Limb (tissue), 2 donors: Measurements from ENCODE around the gene CCDC102A.

Experiments used
- DNase-seq, 2 donors: peaks; one replicate each; pipeline ENCODE4 v3.0.0-alpha.2; 2016; ENCODE audit errors: extremely low spot score in 2 of 2

CCDC102A gene

DNA sequence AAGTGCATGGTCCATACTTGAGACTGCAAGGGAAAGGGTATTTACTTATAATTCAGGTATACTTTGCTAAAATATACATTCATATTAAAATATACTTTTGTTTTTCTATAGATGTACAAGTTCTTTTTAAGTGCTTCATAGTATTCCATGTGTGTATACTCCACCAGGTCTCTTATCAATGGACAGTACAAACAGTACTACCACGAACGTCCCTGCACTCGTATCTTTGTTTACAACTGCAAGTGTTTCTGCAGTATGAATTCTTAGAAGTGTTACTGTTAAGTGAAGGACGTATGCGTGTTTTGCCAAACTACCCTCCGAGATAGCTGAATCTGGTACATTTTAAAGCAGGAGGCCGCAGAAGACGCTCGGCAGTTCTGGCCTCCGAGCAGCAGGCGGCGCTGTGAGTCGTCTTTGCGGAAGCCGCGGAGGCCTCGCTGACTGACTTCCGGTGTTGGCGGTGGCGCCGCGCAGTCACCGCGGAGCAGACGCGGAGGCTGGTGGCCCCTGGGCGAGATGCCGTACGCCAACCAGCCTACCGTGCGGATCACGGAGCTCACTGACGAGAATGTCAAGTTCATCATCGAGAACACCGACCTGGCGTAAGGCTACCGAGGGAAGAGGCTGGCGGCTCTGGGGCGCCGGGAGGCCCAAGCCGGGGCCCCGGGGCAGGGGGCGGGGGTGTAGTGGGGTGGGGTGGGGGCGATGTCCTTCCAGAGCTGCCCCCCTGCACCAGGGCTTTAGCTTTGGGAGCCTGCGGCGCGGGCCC is 74.0 kb downstream of the CCDC102A start, which contains the start of gene POLR2C:
TSS of gene POLR2C (plus strand) at position 471 of the 769 bp plus-strand sequence. CDS start at position 517, 46 bp downstream.
- peak; percentile 85 to 95 for DNase-seq
